GM18861 (cell line): ENCODE data around the gene CSRP1.
"Not testable (repeated sequence)": the region's sequence is repeated elsewhere in the genome, so short reads cannot be mapped to it uniquely, and the experiment has no call there.

ENCODE experiments used
- ATAC-seq: cut with Tn5 transposase; IDR thresholded peaks from one replicate; pipeline ENCODE4 v1.9.1; 2021; ENCODE audit not compliant: unreplicated experiment

Gene CSRP1

GRCh38 chr1:201497935-201498509 is 8.9 kb downstream of the CSRP1 start:
- ATAC-seq = no peak

GRCh38 chr1:201496296-201496690 is 10.6 kb downstream of the CSRP1 start:
- ATAC-seq = no peak

- no peak for ATAC-seq
Observed at GRCh38 chr1:201495551-201496295, 11.2 kb downstream of the CSRP1 start.

GRCh38 chr1:201493757-201494617 is 12.9 kb downstream of the CSRP1 start:
- no peak for ATAC-seq

- ATAC-seq = not testable (repeated sequence)
Observed at GRCh38 chr1:201493026-201493656, 13.8 kb downstream of the CSRP1 start.

- ATAC-seq = no peak
Observed at GRCh38 chr1:201491896-201492511, 14.9 kb downstream of the CSRP1 start.

- no peak for ATAC-seq
Observed at GRCh38 chr1:201490708-201491131, 16.2 kb downstream of the CSRP1 start.

GRCh38 chr1:201489643-201490261 is 17.2 kb downstream of the CSRP1 start:
- ATAC-seq = no peak

GRCh38 chr1:201488830-201489589 is 17.9 kb downstream of the CSRP1 start:
- ATAC-seq = no peak

- no peak for ATAC-seq
Observed at GRCh38 chr1:201487742-201488141, 19.2 kb downstream of the CSRP1 start.

- ATAC-seq = no peak
Observed at GRCh38 chr1:201486187-201486586, 20.7 kb downstream of the CSRP1 start.

- no peak for ATAC-seq
Observed at GRCh38 chr1:201485184-201485774, 21.6 kb downstream of the CSRP1 start.

GRCh38 chr1:201483373-201483949 is 23.5 kb downstream of the CSRP1 start:
- no peak for ATAC-seq

GRCh38 chr1:201482755-201483154 is 24.2 kb downstream of the CSRP1 start:
- no peak for ATAC-seq

GRCh38 chr1:201481761-201482493 is 25.0 kb downstream of the CSRP1 start:
- peak; percentile 59 for ATAC-seq

- ATAC-seq = no peak
Observed at GRCh38 chr1:201481004-201481380, 25.9 kb downstream of the CSRP1 start.

- peak; percentile 29 for ATAC-seq
Observed at GRCh38 chr1:201480231-201481003, 26.5 kb downstream of the CSRP1 start.
